Measurements from ENCODE around the gene LIN37. TPM values are rescaled to one million over a fixed set of nuclear protein-coding genes. Genes with fewer than 3 reads are reported as not detected.

Gene LIN37
- total and polyA plus RNA-seq, 4 donors = 2.6 to 7.0 (median 6.1) TPM

GRCh38 chr19:35764432-35765315 is 16.3 kb downstream of the LIN37 start:
- WGBS = 96% methylated on average over 17 of the region's 17 CpGs
- H3K4me3 ChIP-seq (ENCODE audit: low read depth in 1 of 3, low read length in 3 of 3) = no peak overlapping the region
- H3K9me3 ChIP-seq (ENCODE audit: control insufficient read depth in 4 of 4, low read length in 3 of 4) = no peaks in the 10 kb centered on the region
- H3K4me1 ChIP-seq (ENCODE audit: control insufficient read depth in 4 of 4, insufficient read depth in 4 of 4, low read length in 3 of 4) = peaks cover 0 to 2% (median 0%) of the 10 kb centered on the region in 4 donors
- H3K27ac ChIP-seq (ENCODE audit: low read depth in 1 of 2, low read length in 2 of 2) = no peak overlapping the region
- no peaks in the 10 kb centered on the region for H3K27me3 ChIP-seq (ENCODE audit: control insufficient read depth in 4 of 4, insufficient read depth in 4 of 4, low read length in 3 of 4)
- H3K9ac ChIP-seq (ENCODE audit: low read depth in 1 of 2, low read length in 2 of 2) = no peak overlapping the region
- no peak for DNase-seq (ENCODE audit: low spot score)
- peaks cover 4 to 8% (median 6%) of the 10 kb centered on the region in 4 donors for H3K36me3 ChIP-seq (ENCODE audit: control insufficient read depth in 4 of 4, insufficient read depth in 3 of 4, low read depth in 1 of 4, low read length in 3 of 4)
- no peak for TF ChIP-seq MAX (IDR thresholded peaks at IDR 0.05)
- no peak for TF ChIP-seq GABPA (IDR thresholded peaks at IDR 0.05 in 1 of 2, conservative IDR thresholded peaks at IDR 0.05 in 1 of 2)
- TF ChIP-seq HNF4A (conservative IDR thresholded peaks at IDR 0.05) = no peak
- TF ChIP-seq EGR1 (IDR thresholded peaks at IDR 0.05; ENCODE audit: low read depth in 2 of 2) = no peak
- no peak for TF ChIP-seq NR2F2 (IDR thresholded peaks at IDR 0.05)
- TF ChIP-seq CTCF (IDR thresholded peaks at IDR 0.05; ENCODE audit: low read depth, low read length, missing input control) = no peak
- no peak for TF ChIP-seq JUND (IDR thresholded peaks at IDR 0.05)
- TF ChIP-seq TAF1 (conservative IDR thresholded peaks at IDR 0.05) = no peak
- TF ChIP-seq YY1 (IDR thresholded peaks at IDR 0.05) = no peak
- no peak for TF ChIP-seq SP1 (IDR thresholded peaks at IDR 0.05)
- TF ChIP-seq ATF3 (IDR thresholded peaks at IDR 0.05) = no peak
- no peak for TF ChIP-seq REST (IDR thresholded peaks at IDR 0.05)
- TF ChIP-seq FOXA2 (IDR thresholded peaks at IDR 0.05) = no peak
- no peak for TF ChIP-seq HNF4G (IDR thresholded peaks at IDR 0.05)

GRCh38 chr19:35766571-35767104 is 18.3 kb downstream of the LIN37 start:
- peaks cover 4 to 8% (median 6%) of the 10 kb centered on the region in 4 donors for H3K36me3 ChIP-seq (ENCODE audit: control insufficient read depth in 4 of 4, insufficient read depth in 3 of 4, low read depth in 1 of 4, low read length in 3 of 4)
- no peak overlapping the region for H3K4me3 ChIP-seq (ENCODE audit: low read depth in 1 of 3, low read length in 3 of 3)
- no peaks in the 10 kb centered on the region for H3K9me3 ChIP-seq (ENCODE audit: control insufficient read depth in 4 of 4, low read length in 3 of 4)
- H3K4me1 ChIP-seq (ENCODE audit: control insufficient read depth in 4 of 4, insufficient read depth in 4 of 4, low read length in 3 of 4) = no peaks in the 10 kb centered on the region
- 91% methylated on average over 11 of the region's 11 CpGs for WGBS
- H3K9ac ChIP-seq (ENCODE audit: low read depth in 1 of 2, low read length in 2 of 2) = no peak overlapping the region
- H3K27me3 ChIP-seq (ENCODE audit: control insufficient read depth in 4 of 4, insufficient read depth in 4 of 4, low read length in 3 of 4) = no peaks in the 10 kb centered on the region
- no peak for DNase-seq (ENCODE audit: low spot score)
- TF ChIP-seq JUND (IDR thresholded peaks at IDR 0.05) (no peak), ZBTB33 (IDR thresholded peaks at IDR 0.05) (no peak), TAF1 (conservative IDR thresholded peaks at IDR 0.05) (no peak), FOXA1 (IDR thresholded peaks at IDR 0.05) (no peak)
- H3K27ac ChIP-seq (ENCODE audit: low read depth in 1 of 2, low read length in 2 of 2) = no peak overlapping the region

Measured in liver (tissue), 9 donors.